Measurements from ENCODE around the gene EFR3B. TPM values are rescaled to one million over a fixed set of nuclear protein-coding genes. Genes with fewer than 3 reads are reported as not detected.

Gene EFR3B
- polyA plus RNA-seq, 3 donors: not detected

- DNase-seq: no peak
- Histone ChIP-seq H2AFZ (ENCODE audit: insufficient read depth, low read depth, low read length, poor library complexity, severe bottlenecking) (no peak overlapping the region), H3K27ac (ENCODE audit: low read depth in 1 of 2, low read length in 2 of 2) (no peak overlapping the region), H3K4me2 (replicated peaks; ENCODE audit: extremely low read depth, low read length, poor library complexity, severe bottlenecking) (no peak overlapping the region), H3K4me3 (replicated peaks in 1 of 3; ENCODE audit: low read depth in 2 of 3, low read length in 3 of 3) (no peak overlapping the region), H3K79me2 (ENCODE audit: insufficient read depth, low read length) (no peaks in the 10 kb centered on the region), H3K4me1 (ENCODE audit: control insufficient read depth in 1 of 2, insufficient read depth in 2 of 2, low read length in 2 of 2) (peaks cover 5 to 17% of the 10 kb centered on the region in 2 donors), H3K36me3 (replicated peaks in 1 of 2; ENCODE audit: control insufficient read depth in 1 of 2, insufficient read depth in 2 of 2, low read length in 2 of 2) (no peaks in the 10 kb centered on the region), H3K27me3 (ENCODE audit: control insufficient read depth in 2 of 2, insufficient read depth in 2 of 2, low read length in 2 of 2) (peaks cover 0 to 7% of the 10 kb centered on the region in 2 donors), H3K9ac (ENCODE audit: insufficient read depth, low read length, poor library complexity, severe bottlenecking) (no peak overlapping the region), H4K20me1 (ENCODE audit: insufficient read depth, low read length) (no peaks in the 10 kb centered on the region), H3K9me3 (replicated peaks in 1 of 2; ENCODE audit: control insufficient read depth in 1 of 2, insufficient read depth in 1 of 2, low read length in 2 of 2) (peaks cover 0 to 12% of the 10 kb centered on the region in 2 donors)
- Mint-ChIP-seq H3K9me3 (peaks cover 2 to 24% (median 12%) of the 10 kb centered on the region in 7 donors), H3K36me3 (peaks cover 0 to 6% of the 10 kb centered on the region in 2 donors), H3K4me1 (peaks cover 13% of the 10 kb centered on the region), H3K27ac (no peak overlapping the region), H3K4me3 (no peak overlapping the region), H3K27me3 (ENCODE audit: low read depth in 3 of 3) (peaks cover 7 to 19% (median 8%) of the 10 kb centered on the region in 3 donors)
- no peak for TF ChIP-seq CTCF (IDR thresholded peaks at IDR 0.05)
- WGBS (ENCODE audit: insufficient coverage): 95% methylated on average over 6 of the region's 11 CpGs
- intact Hi-C loops (cut with micrococcal nuclease): no loop called here
These were observed 116.4 kb downstream of the EFR3B start for GRCh38 chr2:25158096-25158852.

- H3K4me1 Mint-ChIP-seq: peaks cover 13% of the 10 kb centered on the region
- Histone ChIP-seq H3K4me2 (replicated peaks; ENCODE audit: extremely low read depth, low read length, poor library complexity, severe bottlenecking) (no peak overlapping the region), H3K4me3 (replicated peaks in 1 of 3; ENCODE audit: low read depth in 2 of 3, low read length in 3 of 3) (no peak overlapping the region), H3K36me3 (replicated peaks in 1 of 2; ENCODE audit: control insufficient read depth in 1 of 2, insufficient read depth in 2 of 2, low read length in 2 of 2) (no peaks in the 10 kb centered on the region), H3K27ac (ENCODE audit: low read depth in 1 of 2, low read length in 2 of 2) (no peak overlapping the region), H2AFZ (ENCODE audit: insufficient read depth, low read depth, low read length, poor library complexity, severe bottlenecking) (no peak overlapping the region), H3K9ac (ENCODE audit: insufficient read depth, low read length, poor library complexity, severe bottlenecking) (no peak overlapping the region), H3K9me3 (replicated peaks in 1 of 2; ENCODE audit: control insufficient read depth in 1 of 2, insufficient read depth in 1 of 2, low read length in 2 of 2) (peaks cover 0 to 12% of the 10 kb centered on the region in 2 donors), H3K27me3 (ENCODE audit: control insufficient read depth in 2 of 2, insufficient read depth in 2 of 2, low read length in 2 of 2) (peaks cover 0 to 22% of the 10 kb centered on the region in 2 donors), H3K4me1 (ENCODE audit: control insufficient read depth in 1 of 2, insufficient read depth in 2 of 2, low read length in 2 of 2) (peaks cover 5 to 17% of the 10 kb centered on the region in 2 donors), H4K20me1 (ENCODE audit: insufficient read depth, low read length) (no peaks in the 10 kb centered on the region), H3K79me2 (ENCODE audit: insufficient read depth, low read length) (no peaks in the 10 kb centered on the region)
- H3K27me3 Mint-ChIP-seq (ENCODE audit: low read depth in 3 of 3): peaks cover 11 to 26% (median 11%) of the 10 kb centered on the region in 3 donors
- H3K9me3 Mint-ChIP-seq: peaks cover 2 to 24% (median 12%) of the 10 kb centered on the region in 7 donors
- no peak overlapping the region for H3K4me3 Mint-ChIP-seq
- H3K36me3 Mint-ChIP-seq: peaks cover 0 to 6% of the 10 kb centered on the region in 2 donors
- intact Hi-C loops (cut with micrococcal nuclease): no loop called here
- H3K27ac Mint-ChIP-seq: no peak overlapping the region
- no peak for DNase-seq
- no peak for TF ChIP-seq CTCF (IDR thresholded peaks at IDR 0.05)
- 79% methylated on average over 5 of the region's 8 CpGs for WGBS (ENCODE audit: insufficient coverage)
These were observed 118.1 kb downstream of the EFR3B start for GRCh38 chr2:25159949-25160348.
